Keratinocyte (primary cell): Measurements from ENCODE around the gene TMCO4. TPM values are rescaled to one million over a fixed set of nuclear protein-coding genes. Genes with fewer than 3 reads are reported as not detected.
"Not testable (repeated sequence)": the region's sequence is repeated elsewhere in the genome, so short reads cannot be mapped to it uniquely, and the experiment has no call there.

ENCODE experiments used
- DNase-seq: peaks from one replicate; pipeline ENCODE4 v3.0.0-alpha.2; 2011; ENCODE audit warnings: low read depth, missing footprints, low spot score
- FAIRE-seq: peaks from 2 replicates; lab custom pipeline; 2011; peaks lifted over from hg19 to GRCh38; lab: Jason Lieb, UNC
- H2AFZ ChIP-seq: 2 replicates; pipeline ENCODE4 v1.6.0; 2012; ENCODE audit warnings: low read length, control low read depth, inconsistent platforms; ENCODE audit not compliant: control insufficient read depth
- H3K27ac ChIP-seq: 2 replicates; pipeline ENCODE4 v1.5.1; 2011; ENCODE audit warnings: low read length; ENCODE audit not compliant: control insufficient read depth, insufficient read depth
- H3K27me3 ChIP-seq: 3 replicates; pipeline ENCODE4 v1.6.0; 2011; ENCODE audit warnings: low read length; ENCODE audit not compliant: control insufficient read depth, insufficient read depth; ENCODE audit errors: extremely low read depth
- H3K36me3 ChIP-seq, 2 experiments: 2 replicates in 1 of 2; 3 replicates in 1 of 2; pipeline ENCODE4 v1.5.1; 2011; ENCODE audit warnings: low read length in 2 of 2, mild to moderate bottlenecking in 1 of 2; ENCODE audit not compliant: control insufficient read depth in 2 of 2, insufficient read depth in 2 of 2; ENCODE audit errors: extremely low read depth in 1 of 2
- H3K4me1 ChIP-seq: 3 replicates; pipeline ENCODE4 v1.5.1; 2011; ENCODE audit warnings: low read length; ENCODE audit not compliant: control insufficient read depth, insufficient read depth; ENCODE audit errors: extremely low read depth
- H3K4me2 ChIP-seq: 3 replicates; pipeline ENCODE4 v1.6.0; 2011; ENCODE audit warnings: low read depth, low read length; ENCODE audit not compliant: control insufficient read depth, insufficient read depth; ENCODE audit errors: extremely low read depth
- H3K4me3 ChIP-seq, 3 experiments: fragments of 200-600 bp in 1 of 3; sonication (generic) in 1 of 3; 2 replicates in 2 of 3; 3 replicates in 1 of 3; pipeline ENCODE4 v1.5.1; 2011 to 2016; ENCODE audit warnings: low read length in 3 of 3, mild to moderate bottlenecking in 3 of 3, control low read depth in 2 of 3, inconsistent platforms in 1 of 3, low read depth in 1 of 3, mixed read lengths in 1 of 3, mixed run types in 1 of 3, moderate library complexity in 1 of 3; ENCODE audit not compliant: control insufficient read depth in 2 of 3, insufficient read depth in 2 of 3; ENCODE audit errors: extremely low read depth in 1 of 3
- H3K79me2 ChIP-seq: 2 replicates; pipeline ENCODE4 v1.6.0; 2012; ENCODE audit warnings: low read length; ENCODE audit not compliant: control insufficient read depth, insufficient read depth
- H3K9ac ChIP-seq: 3 replicates; pipeline ENCODE4 v1.6.0; 2011; ENCODE audit warnings: low read length; ENCODE audit not compliant: control insufficient read depth, insufficient read depth; ENCODE audit errors: extremely low read depth
- H3K9me1 ChIP-seq: 3 replicates; pipeline ENCODE4 v1.6.0; 2011; ENCODE audit warnings: low read length; ENCODE audit not compliant: control insufficient read depth, insufficient read depth; ENCODE audit errors: extremely low read depth
- H3K9me3 ChIP-seq: 2 replicates; pipeline ENCODE4 v1.5.1; 2012; ENCODE audit warnings: low read depth, low read length; ENCODE audit not compliant: control insufficient read depth
- H4K20me1 ChIP-seq: 3 replicates; pipeline ENCODE4 v1.6.0; 2011; ENCODE audit warnings: low read length; ENCODE audit not compliant: control insufficient read depth, insufficient read depth; ENCODE audit errors: extremely low read depth
- CTCF ChIP-seq, 3 experiments: IDR thresholded peaks in 1 of 3; conservative IDR thresholded peaks in 1 of 3; optimal IDR thresholded peaks in 1 of 3; 2 replicates in 2 of 3; 3 replicates in 1 of 3; pipeline versions ENCODE3 to v1.5.1; 2011; ENCODE audit warnings: low read length in 3 of 3, mild to moderate bottlenecking in 3 of 3, moderate library complexity in 2 of 3, control low read depth in 1 of 3, inconsistent platforms in 1 of 3; ENCODE audit not compliant: insufficient read depth in 2 of 3; ENCODE audit errors: extremely low read depth in 1 of 3
- EZH2 ChIP-seq: IDR thresholded peaks from one replicate; pipeline ENCODE4 v1.6.1; 2012; ENCODE audit warnings: inconsistent platforms, mild to moderate bottlenecking, low read length, moderate library complexity
- dilution Hi-C: fragments of 300-500 bp; cut with MboI; formaldehyde crosslinking; loops from one replicate; pipeline ENCODE4 v1.7.0; 2020; ENCODE audit warnings: low sequenced_read_pairs; ENCODE audit not compliant: extremely low pct_ligation_motif_present
- polyA plus RNA-seq, 5 experiments: library from polyadenylated mRNA; depleted of rRNA in 3 of 5; stranded (reverse) in 3 of 5; stranded (forward) in 1 of 5; unstranded in 1 of 5; fragments of >200 nt; gene quantifications; 1 replicate in 1 of 5; 2 replicates in 3 of 5; 3 replicates in 1 of 5; pipeline versions ENCODE4 v1.2.1 to v1.2.3, GENCODE V29; 2011 to 2012; ENCODE audit warnings: missing spikeins in 2 of 5, low read depth in 1 of 5, low replicate concordance in 1 of 5

The TMCO4 gene
- polyA plus RNA-seq, 1 donor (not counting 4 experiments of a cell fraction or from before 2014, with no cell fraction given), result 1.2 TPM

GRCh38 chr1:19793360-19794046 lies 6.2 kb downstream of the TMCO4 start:
- no peak for TF ChIP-seq EZH2
- Histone ChIP-seq H3K27me3 (no peaks in the 10 kb centered on the region), H3K79me2 (no peaks in the 10 kb centered on the region), H3K36me3 (no peaks in the 10 kb centered on the region), H2AFZ (no peak overlapping the region), H3K4me2 (no peak overlapping the region), H3K9me1 (no peaks in the 10 kb centered on the region), H3K9ac (no peak overlapping the region), H3K4me3 (no peak overlapping the region), H3K27ac (no peak overlapping the region), H3K9me3 (no peaks in the 10 kb centered on the region), H3K4me1 (no peaks in the 10 kb centered on the region), H4K20me1 (no peaks in the 10 kb centered on the region)
- no peak for DNase-seq
- FAIRE-seq, result no peak
- dilution Hi-C loops, result no loop called here

GRCh38 chr1:19792237-19793002 lies 7.3 kb downstream of the TMCO4 start:
- Histone ChIP-seq H3K27me3 (no peaks in the 10 kb centered on the region), H3K27ac (no peak overlapping the region), H3K4me3 (no peak overlapping the region), H3K36me3 (no peaks in the 10 kb centered on the region), H3K4me1 (no peaks in the 10 kb centered on the region), H3K9me1 (no peaks in the 10 kb centered on the region), H4K20me1 (no peaks in the 10 kb centered on the region), H3K4me2 (no peak overlapping the region), H2AFZ (no peak overlapping the region), H3K9ac (no peak overlapping the region), H3K79me2 (no peaks in the 10 kb centered on the region), H3K9me3 (no peaks in the 10 kb centered on the region)
- FAIRE-seq, result no peak
- no peak for DNase-seq
- TF ChIP-seq EZH2 (no peak), CTCF (optimal IDR thresholded peaks at IDR 0.05 in 1 of 3, IDR thresholded peaks at IDR 0.05 in 1 of 3, conservative IDR thresholded peaks at IDR 0.05 in 1 of 3; ENCODE audit: extremely low read depth in 1 of 3, insufficient read depth in 2 of 3, low read length in 3 of 3) (no peak)
- dilution Hi-C loops, result no loop called here

GRCh38 chr1:19790061-19790975 lies 9.4 kb downstream of the TMCO4 start:
- FAIRE-seq, H3K4me1 ChIP-seq, H3K9me3 ChIP-seq, H4K20me1 ChIP-seq, H3K9me1 ChIP-seq, H2AFZ ChIP-seq, H3K36me3 ChIP-seq, H3K4me3 ChIP-seq, H3K79me2 ChIP-seq, H3K27me3 ChIP-seq, H3K9ac ChIP-seq, dilution Hi-C loops, H3K4me2 ChIP-seq, DNase-seq, H3K27ac ChIP-seq: not testable (repeated sequence)
